K562 (cell line): ENCODE data around the gene TENM4. TPM values are rescaled to one million over a fixed set of nuclear protein-coding genes. Genes with fewer than 3 reads are reported as not detected.
"Not testable (repeated sequence)": the region's sequence is repeated elsewhere in the genome, so short reads cannot be mapped to it uniquely, and the experiment has no call there.

Source experiments
- ATAC-seq: fragments of 200-7000 bp; cut with Tn5 transposase; 3 replicates; pipeline ENCODE4 v1.9.1; 2020; ENCODE audit warnings: moderate library complexity
- BruUV-seq: library from RNA; stranded (reverse); fragments of 400-500 nt; replicated peaks from 2 replicates; lab custom pipeline; 2021; lab: Mats Ljungman, UMichigan
- CTCF ChIA-PET: fragments of 300-600 bp; formaldehyde crosslinking; extraction: SDS; loops from one replicate; lab custom pipeline; 2021; ENCODE audit warnings: low intra/inter-chr PET ratio; lab: Yijun Ruan, JAX
- POLR2A ChIA-PET: fragments of 300-600, 350-650 bp; sonication (Branson Sonifier 250); formaldehyde crosslinking; extraction: SDS; loops from one replicate; lab custom pipeline; 2021; ENCODE audit warnings: antibody characterized with exemption, inconsistent platforms; lab: Yijun Ruan, JAX
- DNase-seq, 4 experiments: peaks; one replicate each; pipeline versions ENCODE4 v3.0.0 to v3.0.0-alpha.2; 2011 to 2018; ENCODE audit warnings: low spot score in 3 of 4, mixed read lengths in 3 of 4; ENCODE audit errors: extremely low read depth in 1 of 4
- FAIRE-seq: peaks from 2 replicates; lab custom pipeline; 2011; peaks lifted over from hg19 to GRCh38; lab: Jason Lieb, UNC
- H2AFZ ChIP-seq: 2 replicates; pipeline ENCODE4 v1.6.0; 2011; ENCODE audit warnings: low read depth, low read length, control low read depth, inconsistent platforms
- H3K27ac ChIP-seq: fragments of 200-600 bp; 3 replicates; pipeline ENCODE4 v1.8.0; 2011; ENCODE audit warnings: low read depth, mild to moderate bottlenecking, control low read depth, inconsistent platforms, low read length, moderate library complexity, mixed read lengths; ENCODE audit errors: extremely low read depth
- H3K27me3 ChIP-seq, 2 experiments: fragments of 300-600 bp in 1 of 2; 2 replicates in 1 of 2; 3 replicates in 1 of 2; pipeline versions ENCODE4 v1.6.0 to v1.8.0; 2011; ENCODE audit warnings: inconsistent platforms in 2 of 2, low read length in 2 of 2, mild to moderate bottlenecking in 1 of 2, mixed read lengths in 1 of 2, moderate library complexity in 1 of 2; ENCODE audit not compliant: control insufficient read depth in 2 of 2, insufficient read depth in 2 of 2
- H3K36me3 ChIP-seq: fragments of 300-600 bp; 3 replicates; pipeline ENCODE4 v1.8.0; 2011; ENCODE audit warnings: mild to moderate bottlenecking, low read length, inconsistent platforms; ENCODE audit not compliant: control insufficient read depth, insufficient read depth
- H3K4me1 ChIP-seq, 2 experiments: fragments of 200-600 bp in 1 of 2; replicated peaks in 1 of 2; 2 replicates in 1 of 2; 3 replicates in 1 of 2; pipeline versions ENCODE4 v1.5.1 to v1.8.0; 2011; ENCODE audit warnings: inconsistent platforms in 2 of 2, low read length in 2 of 2, mild to moderate bottlenecking in 1 of 2, mixed read lengths in 1 of 2, moderate library complexity in 1 of 2; ENCODE audit not compliant: control insufficient read depth in 2 of 2, insufficient read depth in 2 of 2
- H3K4me2 ChIP-seq: 2 replicates; pipeline ENCODE4 v1.6.1; 2011; ENCODE audit warnings: low read length, control low read depth, inconsistent platforms, mixed read lengths; ENCODE audit not compliant: insufficient read depth
- H3K4me3 ChIP-seq: fragments of 200-600 bp; sonication (generic), shearing (Covaris generic); 2 replicates; pipeline ENCODE4 v1.5.1; 2016; ENCODE audit warnings: control low read depth, inconsistent platforms
- H3K79me2 ChIP-seq: fragments of 200-600 bp; 3 replicates; pipeline ENCODE4 v1.8.0; 2011; ENCODE audit warnings: low read length, inconsistent platforms; ENCODE audit not compliant: control insufficient read depth, insufficient read depth
- H3K9ac ChIP-seq, 2 experiments: 2 replicates each; pipeline versions ENCODE4 v1.6.0 to v1.6.1; 2011; ENCODE audit warnings: low read depth in 2 of 2, low read length in 2 of 2, control low read depth in 1 of 2, inconsistent platforms in 1 of 2, mild to moderate bottlenecking in 1 of 2, mixed read lengths in 1 of 2; ENCODE audit not compliant: insufficient read depth in 1 of 2
- H3K9me1 ChIP-seq: one replicate; pipeline ENCODE4 v1.6.0; 2011; ENCODE audit warnings: inconsistent platforms, mild to moderate bottlenecking, low read length, moderate library complexity; ENCODE audit not compliant: control insufficient read depth, insufficient read depth
- H3K9me3 ChIP-seq: replicated peaks from 2 replicates; pipeline ENCODE4 v1.5.1; 2011; ENCODE audit warnings: low read depth, low read length, inconsistent platforms; ENCODE audit not compliant: control insufficient read depth, insufficient read depth
- H4K20me1 ChIP-seq: replicated peaks from 2 replicates; pipeline ENCODE4 v1.6.1; 2011; ENCODE audit warnings: low read length, inconsistent platforms, mixed read lengths; ENCODE audit not compliant: control insufficient read depth, insufficient read depth
- ATF7 ChIP-seq: fragments of 450-650 bp; IDR thresholded peaks from 2 replicates; pipeline ENCODE4 v1.7.1; 2014; ENCODE audit warnings: mild to moderate bottlenecking, moderate library complexity
- EWSR1 ChIP-seq: fragments of 450-650 bp; IDR thresholded peaks from 2 replicates; pipeline ENCODE4 v1.6.1; 2018; ENCODE audit warnings: borderline replicate concordance, mild to moderate bottlenecking, low read depth, moderate library complexity; ENCODE audit not compliant: partially characterized antibody
- FOXJ2 ChIP-seq: fragments of 200-800 bp; sonication (Bioruptor generic); IDR thresholded peaks from 2 replicates; pipeline ENCODE4 v1.6.1; 2016; ENCODE audit warnings: missing genetic modification characterization, missing compliant biosample characterization
- NKRF ChIP-seq: fragments of 450-650 bp; IDR thresholded peaks from 2 replicates; pipeline ENCODE4 v1.6.1; 2016; ENCODE audit warnings: borderline replicate concordance
- PHF21A ChIP-seq: fragments of 450-650 bp; IDR thresholded peaks from 2 replicates; pipeline ENCODE4 v1.6.1; 2017; ENCODE audit warnings: low read depth, borderline replicate concordance
- SMC3 ChIP-seq: conservative IDR thresholded peaks from 2 replicates; pipeline ENCODE4 v1.6.1; 2011; ENCODE audit warnings: low read depth, low read length, improper control_type of control experiment; ENCODE audit not compliant: insufficient read depth
- SRF ChIP-seq, 2 experiments: fragments of 250-450, 450-650 bp in 1 of 2; sonication (Bioruptor Pico) in 1 of 2; sonication (generic) in 1 of 2; formaldehyde crosslinking; IDR thresholded peaks; 2 replicates each; pipeline versions ENCODE4 v1.5.0 to v1.5.1; 2020 to 2022; ENCODE audit warnings: mild to moderate bottlenecking in 1 of 2, missing genetic modification reagents in 1 of 2
- TCFL5 ChIP-seq: fragments of 250-450 bp; sonication (Bioruptor Pico); conservative IDR thresholded peaks from 2 replicates; pipeline ENCODE4 v1.6.1; 2021; ENCODE audit warnings: mild to moderate bottlenecking, moderate library complexity, matching md5 sums
- ZNF408 ChIP-seq: fragments of 250-450 bp; sonication (Bioruptor Pico); IDR thresholded peaks from 2 replicates; pipeline ENCODE4 v1.4.0; 2020; ENCODE audit warnings: low read depth, mild to moderate bottlenecking, moderate library complexity
- ZNF655 ChIP-seq: fragments of 250-450 bp; sonication (Bioruptor Pico); IDR thresholded peaks from 2 replicates; pipeline ENCODE4 v1.5.0; 2021
- WGBS: fragments of 100-300 bp; shearing (Covaris generic); methylation state at CpG from one replicate; pipeline ENCODE4 v1.1.6; 2016; ENCODE audit warnings: low coverage, mixed read lengths; ENCODE audit not compliant: insufficient coverage; ENCODE audit errors: missing lambda C conversion rate; 5-methylcytosine and 5-hydroxymethylcytosine counted together
- in situ Hi-C: fragments of 300-500 bp; cut with MboI; formaldehyde crosslinking; loops from 4 replicates; pipeline ENCODE4 v1.15.0; 2018; ENCODE audit warnings: inconsistent platforms, mixed read lengths
- intact Hi-C: fragments of 100-400 bp; cut with micrococcal nuclease; formaldehyde crosslinking; loops from 2 replicates; pipeline ENCODE4 v1.14.2; 2022
- polyA plus RNA-seq, 8 experiments: library from polyadenylated mRNA; depleted of rRNA in 4 of 8; stranded (reverse) in 5 of 8; unstranded in 3 of 8; fragments of >200 nt; fragmentation: Nextera tagmentation in 2 of 8; fragmentation: Illumina TruSeq in 1 of 8; extraction: Ambion mirVana in 2 of 8; extraction: Trizol in 1 of 8; gene quantifications; 2 replicates each; pipeline versions ENCODE4 v1.2.1 to v1.2.3, GENCODE V29; 2011 to 2014; ENCODE audit warnings: inconsistent platforms in 1 of 8, missing spikeins in 1 of 8
- total RNA-seq, 7 experiments: library from RNA; depleted of rRNA in 6 of 7; stranded (reverse); fragments of >200 nt in 6 of 7; fragmentation: Illumina TruSeq in 2 of 7; extraction: Trizol in 2 of 7; gene quantifications; 2 replicates each; pipeline versions ENCODE4 v1.2.1 to v1.2.3, GENCODE V29; 2011 to 2021; ENCODE audit warnings: low replicate concordance in 1 of 7

Gene TENM4
- total and polyA plus RNA-seq, 9 of the 15 experiments (the other 6 are each of a cell fraction or from before 2014, with no cell fraction given): 0.16 TPM; not detected in 8

- in situ Hi-C loops, BruUV-seq, ATAC-seq, H4K20me1 ChIP-seq, CTCF ChIA-PET, H3K79me2 ChIP-seq, H3K27me3 ChIP-seq, H3K27ac ChIP-seq, H3K9me1 ChIP-seq, H2AFZ ChIP-seq, H3K9me3 ChIP-seq, H3K9ac ChIP-seq, DNase-seq, H3K4me2 ChIP-seq, H3K36me3 ChIP-seq, H3K4me3 ChIP-seq, intact Hi-C loops, H3K4me1 ChIP-seq, FAIRE-seq: not testable (repeated sequence)
- WGBS: 0% methylated on average over 3 of the region's 5 CpGs
- POLR2A ChIA-PET: interaction anchor here (1.1 kb wide), 1 partner anchor 172 kb away, joined by 3 read pairs; no protein-coding TSS in a partner anchor
Observed at GRCh38 chr11:78637527-78637926, 803.3 kb downstream of the TENM4 start.

DNA sequence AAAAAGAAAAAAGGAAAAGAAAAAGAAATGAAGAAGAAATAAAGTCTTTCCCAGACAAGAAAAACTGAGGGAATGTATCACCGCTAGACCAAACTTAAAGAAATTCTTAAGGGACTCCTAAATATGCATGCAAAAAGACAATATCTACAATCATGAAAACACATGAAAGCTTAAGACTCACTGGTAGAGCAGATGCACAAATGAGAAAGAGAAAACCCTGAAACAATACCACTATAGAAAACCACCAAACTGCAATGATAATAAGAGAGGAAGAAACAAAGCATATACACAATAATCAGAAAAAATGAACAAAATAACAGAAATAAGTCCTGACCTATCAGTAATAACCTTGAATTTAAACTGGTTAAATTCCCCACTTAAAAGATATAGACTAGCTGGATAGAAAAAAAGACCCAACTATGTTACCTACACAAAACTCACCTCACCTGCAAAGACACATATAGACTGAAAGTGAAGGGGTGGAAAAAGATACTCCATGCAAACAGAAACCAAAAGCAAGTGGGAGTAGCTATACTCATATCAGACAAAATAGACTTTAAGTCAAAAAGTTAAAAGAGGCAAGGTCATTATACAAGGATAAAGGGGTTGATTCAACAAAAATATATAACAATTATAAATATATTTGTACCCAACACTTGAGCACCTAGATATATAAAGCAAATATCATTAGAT is 804.9 kb downstream of the TENM4 start:
- Histone ChIP-seq H3K79me2 (no peaks in the 10 kb centered on the region), H3K4me3 (no peak overlapping the region), H3K27me3 (no peaks in the 10 kb centered on the region), H3K27ac (no peak overlapping the region), H2AFZ (no peak overlapping the region), H3K9me1 (no peaks in the 10 kb centered on the region), H3K9ac (no peak overlapping the region), H3K4me2 (no peak overlapping the region), H4K20me1 (no peaks in the 10 kb centered on the region), H3K36me3 (no peaks in the 10 kb centered on the region), H3K9me3 (no peaks in the 10 kb centered on the region), H3K4me1 (no peaks in the 10 kb centered on the region)
- WGBS: 0% methylated on average over 1 of the region's 1 CpG
- no peak for ATAC-seq
- CTCF ChIA-PET: no interaction called here
- in situ Hi-C loops: no loop called here
- intact Hi-C loops: no loop called here
- POLR2A ChIA-PET: no interaction called here
- no peak for DNase-seq
- peak; percentile 32 for FAIRE-seq
- no TSS peak for BruUV-seq
- TF ChIP-seq ZNF408 (CRISPR knock-in tag) (no peak), FOXJ2 (tag) (no peak), ATF7 (no peak), PHF21A (no peak), NKRF (no peak), SRF (CRISPR knock-in tag; IDR thresholded peaks at IDR 0.05) (no peak), SMC3 (no peak), ZNF655 (no peak), EWSR1 (no peak), TCFL5 (CRISPR knock-in tag) (no peak)
